Activated CD8-positive, alpha-beta T cell treated with anti-CD3 and anti-CD28 coated beads for 36 hours (primary cell): Measurements from ENCODE around the gene CD96. TPM values are rescaled to one million over a fixed set of nuclear protein-coding genes. Genes with fewer than 3 reads are reported as not detected.
A peak's percentile ranks its signal among the peaks of the same experiment; 100 is the strongest.

ENCODE experiments used
- ATAC-seq: fragments of 200-7000 bp; cut with Tn5 transposase; one replicate; pipeline ENCODE4 v1.10.0; 2021; ENCODE audit warnings: mild to moderate bottlenecking, moderate library complexity
- CTCF ChIA-PET: fragments of 350-600 bp; sonication (Branson Sonifier 250); formaldehyde crosslinking; loops from one replicate; lab custom pipeline; 2021; ENCODE audit warnings: antibody characterized with exemption; lab: Charles Lee
- POLR2A ChIA-PET: fragments of 350-600 bp; sonication (Branson Sonifier 250); formaldehyde crosslinking; loops from one replicate; lab custom pipeline; 2021; ENCODE audit warnings: antibody characterized with exemption; lab: Charles Lee
- DNase-seq: peaks from one replicate; pipeline ENCODE4 v3.0.0-alpha.2; 2020
- H3K27ac Mint-ChIP-seq: one replicate; pipeline ENCODE4 v1.8.0; 2021; ENCODE audit warnings: mild to moderate bottlenecking, mixed read lengths
- H3K27me3 Mint-ChIP-seq: one replicate; pipeline ENCODE4 v1.8.0; 2021; ENCODE audit warnings: mixed read lengths
- H3K36me3 Mint-ChIP-seq: one replicate; pipeline ENCODE4 v1.8.0; 2021; ENCODE audit warnings: low read depth, mixed read lengths
- H3K4me1 Mint-ChIP-seq: one replicate; pipeline ENCODE4 v1.8.0; 2021; ENCODE audit warnings: low read depth, mixed read lengths
- H3K4me3 Mint-ChIP-seq: one replicate; pipeline ENCODE4 v1.8.0; 2021; ENCODE audit warnings: mild to moderate bottlenecking, moderate library complexity, mixed read lengths
- H3K9me3 Mint-ChIP-seq: one replicate; pipeline ENCODE4 v1.8.0; 2021; ENCODE audit warnings: mixed read lengths
- intact Hi-C: fragments of 100-400 bp; cut with micrococcal nuclease; formaldehyde crosslinking; loops from one replicate; pipeline ENCODE4 v1.10.0; 2022
- total RNA-seq, 2 experiments: library from RNA; stranded (reverse); gene quantifications; one replicate each; pipeline ENCODE4 v1.2.3, GENCODE V29; 2021
- TF ChIP-seq, protein P1 (sequence below): fragments of 200-600 bp; IDR thresholded peaks from one replicate; pipeline ENCODE4 v1.8.0; 2022; ENCODE audit warnings: antibody characterized with exemption, mild to moderate bottlenecking

The CD96 gene
- total RNA-seq, 2 experiments from 2014 or later, result 142 to 147 TPM

DNA sequence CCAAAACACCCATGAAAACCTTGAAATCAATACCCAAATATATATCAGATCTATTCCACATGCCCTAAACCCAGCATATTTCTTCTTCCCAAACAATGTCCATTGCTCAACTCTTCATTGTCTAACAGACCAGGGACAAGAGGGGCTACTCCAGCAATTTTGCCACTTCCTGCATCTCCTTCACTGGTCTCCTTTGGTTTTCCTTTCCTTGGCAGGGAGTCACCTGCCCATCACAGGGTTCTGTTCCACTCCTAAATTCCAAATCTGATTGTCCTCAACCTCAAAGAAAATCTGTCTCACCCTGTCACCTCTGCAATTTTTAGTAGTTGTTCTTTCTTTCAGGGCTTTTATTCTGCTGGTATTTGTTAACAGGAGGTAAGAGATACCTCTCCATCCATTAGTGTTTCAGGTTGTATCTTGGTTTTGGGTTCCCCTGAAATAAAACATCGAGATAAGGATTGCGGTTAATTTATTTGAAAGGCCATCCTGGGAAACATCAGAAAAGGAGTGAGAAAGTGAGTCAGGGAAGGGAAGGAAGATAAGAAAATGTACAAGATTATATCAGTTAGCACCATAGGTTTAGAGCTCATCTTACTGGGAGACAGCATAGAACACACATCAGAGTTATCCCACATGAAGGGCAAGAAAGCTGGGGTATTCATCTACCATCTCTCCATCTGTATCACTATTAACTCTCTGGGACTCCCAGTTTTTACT, 39.6 kb downstream of the CD96 start:
- TF ChIP-seq, protein P1, sequence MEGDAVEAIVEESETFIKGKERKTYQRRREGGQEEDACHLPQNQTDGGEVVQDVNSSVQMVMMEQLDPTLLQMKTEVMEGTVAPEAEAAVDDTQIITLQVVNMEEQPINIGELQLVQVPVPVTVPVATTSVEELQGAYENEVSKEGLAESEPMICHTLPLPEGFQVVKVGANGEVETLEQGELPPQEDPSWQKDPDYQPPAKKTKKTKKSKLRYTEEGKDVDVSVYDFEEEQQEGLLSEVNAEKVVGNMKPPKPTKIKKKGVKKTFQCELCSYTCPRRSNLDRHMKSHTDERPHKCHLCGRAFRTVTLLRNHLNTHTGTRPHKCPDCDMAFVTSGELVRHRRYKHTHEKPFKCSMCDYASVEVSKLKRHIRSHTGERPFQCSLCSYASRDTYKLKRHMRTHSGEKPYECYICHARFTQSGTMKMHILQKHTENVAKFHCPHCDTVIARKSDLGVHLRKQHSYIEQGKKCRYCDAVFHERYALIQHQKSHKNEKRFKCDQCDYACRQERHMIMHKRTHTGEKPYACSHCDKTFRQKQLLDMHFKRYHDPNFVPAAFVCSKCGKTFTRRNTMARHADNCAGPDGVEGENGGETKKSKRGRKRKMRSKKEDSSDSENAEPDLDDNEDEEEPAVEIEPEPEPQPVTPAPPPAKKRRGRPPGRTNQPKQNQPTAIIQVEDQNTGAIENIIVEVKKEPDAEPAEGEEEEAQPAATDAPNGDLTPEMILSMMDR, result no peak
- intact Hi-C loops, result loop anchor here (5.0 kb wide), 1 partner anchor 34 kb away; no protein-coding TSS in a partner anchor
- H3K4me1 Mint-ChIP-seq, result peaks cover 81% of the 10 kb centered on the region
- ChIA-PET POLR2A (interaction anchor here (1.2 to 1.4 kb wide), 2 partner anchors 8 to 9 kb away, joined by 3 read pairs; no protein-coding TSS in a partner anchor), CTCF (interaction anchor here (0.6 kb wide), 1 partner anchor 12 kb away, joined by 3 read pairs; no protein-coding TSS in a partner anchor)
- H3K27me3 Mint-ChIP-seq, result no peaks in the 10 kb centered on the region
- no peak overlapping the region for H3K4me3 Mint-ChIP-seq
- H3K9me3 Mint-ChIP-seq, result peaks cover 12% of the 10 kb centered on the region
- DNase-seq, result no peak
- H3K27ac Mint-ChIP-seq, result peak overlapping the region; percentile 66
- peaks cover 87% of the 10 kb centered on the region for H3K36me3 Mint-ChIP-seq
- peak; percentile 12 for ATAC-seq

DNA sequence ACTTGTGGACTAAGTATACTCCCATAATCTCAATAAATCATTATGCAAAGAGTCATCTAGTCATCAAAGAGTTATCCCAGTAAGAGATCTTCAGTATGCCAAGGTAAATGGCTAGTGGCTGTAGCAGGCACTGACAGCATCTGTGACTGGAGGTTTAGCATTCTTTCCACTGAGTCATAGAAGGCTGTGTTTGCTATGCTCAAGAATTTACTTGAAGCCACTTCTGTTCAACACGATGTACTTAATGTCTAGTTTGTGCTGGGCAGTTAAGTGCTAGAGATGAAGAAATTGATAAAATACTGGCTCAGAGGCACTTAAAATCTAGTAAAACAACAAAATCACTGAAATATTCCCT, 40.1 kb downstream of the CD96 start:
- intact Hi-C loops, result loop anchor here (5.0 kb wide), 1 partner anchor 35 kb away; no protein-coding TSS in a partner anchor
- CTCF ChIA-PET, result no interaction called here
- H3K4me3 Mint-ChIP-seq, result no peak overlapping the region
- H3K27ac Mint-ChIP-seq, result peak overlapping the region; percentile 66
- H3K27me3 Mint-ChIP-seq, result no peaks in the 10 kb centered on the region
- DNase-seq (no peak), ATAC-seq (peak; percentile 50)
- TF ChIP-seq, protein P1, result no peak
- H3K4me1 Mint-ChIP-seq, result peaks cover 80% of the 10 kb centered on the region
- peaks cover 90% of the 10 kb centered on the region for H3K36me3 Mint-ChIP-seq
- POLR2A ChIA-PET, result interaction anchor here (1.2 to 1.4 kb wide), 2 partner anchors 9 to 10 kb away, joined by 3 read pairs; no protein-coding TSS in a partner anchor
- H3K9me3 Mint-ChIP-seq, result peaks cover 16% of the 10 kb centered on the region

DNA sequence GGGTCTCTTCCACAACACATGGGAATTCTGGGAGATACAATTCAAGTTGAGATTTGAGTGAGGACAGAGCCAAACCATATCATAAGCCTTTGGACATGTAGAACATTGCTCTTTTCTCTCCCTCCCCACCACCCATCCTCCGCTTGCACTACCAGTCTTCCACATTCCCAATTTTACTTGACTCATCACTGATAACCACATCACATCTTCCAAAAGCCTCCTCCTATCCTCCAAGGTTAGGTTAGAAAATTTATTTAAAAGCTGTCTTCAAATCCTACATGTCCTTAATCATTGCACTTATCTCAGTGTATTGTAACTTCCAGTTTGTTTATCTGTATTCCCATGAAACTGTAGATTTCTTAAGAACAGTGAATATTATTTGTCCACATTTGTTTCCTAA, 42.7 kb downstream of the CD96 start:
- DNase-seq (no peak), ATAC-seq (no peak)
- Mint-ChIP-seq H3K4me3 (no peak overlapping the region), H3K4me1 (peaks cover 75% of the 10 kb centered on the region), H3K36me3 (peaks cover 89% of the 10 kb centered on the region), H3K9me3 (peaks cover 16% of the 10 kb centered on the region), H3K27me3 (no peaks in the 10 kb centered on the region), H3K27ac (no peak overlapping the region)
- CTCF ChIA-PET, result no interaction called here
- POLR2A ChIA-PET, result no interaction called here
- TF ChIP-seq, protein P1, result no peak
- intact Hi-C loops, result loop anchor here (5.0 kb wide), 1 partner anchor 37 kb away; no protein-coding TSS in a partner anchor

DNA sequence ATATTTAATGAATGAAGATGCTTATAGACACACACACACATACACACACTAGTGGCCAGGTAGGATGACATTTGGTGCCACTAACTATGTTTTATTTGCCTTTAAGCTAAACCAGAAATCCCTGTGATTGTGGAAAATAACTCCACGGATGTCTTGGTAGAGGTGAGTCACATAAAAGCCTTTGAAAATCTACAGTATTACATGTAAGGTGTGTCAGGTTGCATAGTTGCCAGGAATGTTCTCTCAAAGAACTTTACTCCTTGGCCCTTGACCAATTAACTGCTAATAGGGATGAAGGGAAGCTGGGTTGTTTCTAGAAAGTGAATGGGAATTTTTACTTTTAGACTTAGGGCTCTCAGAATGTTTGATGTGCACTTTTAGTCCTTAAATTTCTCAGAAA, 43.2 kb downstream of the CD96 start:
- intact Hi-C loops, result no loop called here
- no peak for DNase-seq
- no peaks in the 10 kb centered on the region for H3K27me3 Mint-ChIP-seq
- peaks cover 89% of the 10 kb centered on the region for H3K36me3 Mint-ChIP-seq
- ChIA-PET CTCF (interaction anchor here (1.0 to 2.1 kb wide), 3 partner anchors 9 to 29 kb away, joined by 3 to 6 read pairs (median 3); partner anchors contain the start of gene ZBED2), POLR2A (interaction anchor here (1.1 kb wide), 1 partner anchor 9 kb away, joined by 6 read pairs; no protein-coding TSS in a partner anchor)
- no peak overlapping the region for H3K4me3 Mint-ChIP-seq
- H3K27ac Mint-ChIP-seq, result no peak overlapping the region
- TF ChIP-seq, protein P1, result no peak
- peaks cover 16% of the 10 kb centered on the region for H3K9me3 Mint-ChIP-seq
- ATAC-seq, result no peak
- H3K4me1 Mint-ChIP-seq, result peaks cover 75% of the 10 kb centered on the region

DNA sequence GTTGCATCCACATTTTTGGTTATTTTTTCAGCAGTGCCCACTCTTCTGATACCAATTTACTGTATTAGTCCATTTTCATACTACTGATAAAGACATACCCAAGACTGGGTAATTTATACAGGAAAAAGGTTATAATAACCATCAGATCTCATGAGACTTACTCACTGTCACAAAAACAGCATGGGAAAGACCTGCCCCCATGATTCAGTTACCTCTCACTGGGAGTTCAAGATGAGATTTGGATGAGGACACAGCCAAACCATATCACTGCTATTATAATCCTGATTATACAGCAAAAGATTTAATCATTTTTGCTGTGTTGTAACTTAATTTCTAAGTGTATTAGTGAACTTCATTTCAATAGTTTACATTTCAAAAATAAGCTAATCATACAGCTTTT, 46.5 kb downstream of the CD96 start:
- Mint-ChIP-seq H3K27ac (no peak overlapping the region), H3K4me3 (no peak overlapping the region), H3K36me3 (peaks cover 88% of the 10 kb centered on the region), H3K27me3 (no peaks in the 10 kb centered on the region), H3K9me3 (peaks cover 12% of the 10 kb centered on the region), H3K4me1 (peaks cover 59% of the 10 kb centered on the region)
- ChIA-PET POLR2A (interaction anchor here (1.3 kb wide), 1 partner anchor 10 kb away, joined by 3 read pairs; no protein-coding TSS in a partner anchor), CTCF (interaction anchor here (1.6 kb wide), 1 partner anchor 11 kb away, joined by 4 read pairs; no protein-coding TSS in a partner anchor)
- no peak for DNase-seq
- intact Hi-C loops, result no loop called here
- TF ChIP-seq, protein P1, result no peak
- peak; percentile 35 for ATAC-seq
